Measurements from ENCODE around the gene SOD3. TPM values are rescaled to one million over a fixed set of nuclear protein-coding genes. Genes with fewer than 3 reads are reported as not detected.

The SOD3 gene, protein sequence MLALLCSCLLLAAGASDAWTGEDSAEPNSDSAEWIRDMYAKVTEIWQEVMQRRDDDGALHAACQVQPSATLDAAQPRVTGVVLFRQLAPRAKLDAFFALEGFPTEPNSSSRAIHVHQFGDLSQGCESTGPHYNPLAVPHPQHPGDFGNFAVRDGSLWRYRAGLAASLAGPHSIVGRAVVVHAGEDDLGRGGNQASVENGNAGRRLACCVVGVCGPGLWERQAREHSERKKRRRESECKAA
- not detected in 5 replicates for total RNA-seq (2022; extraction: Qiagen RNA extraction; ENCODE audit: low read depth)

DNA sequence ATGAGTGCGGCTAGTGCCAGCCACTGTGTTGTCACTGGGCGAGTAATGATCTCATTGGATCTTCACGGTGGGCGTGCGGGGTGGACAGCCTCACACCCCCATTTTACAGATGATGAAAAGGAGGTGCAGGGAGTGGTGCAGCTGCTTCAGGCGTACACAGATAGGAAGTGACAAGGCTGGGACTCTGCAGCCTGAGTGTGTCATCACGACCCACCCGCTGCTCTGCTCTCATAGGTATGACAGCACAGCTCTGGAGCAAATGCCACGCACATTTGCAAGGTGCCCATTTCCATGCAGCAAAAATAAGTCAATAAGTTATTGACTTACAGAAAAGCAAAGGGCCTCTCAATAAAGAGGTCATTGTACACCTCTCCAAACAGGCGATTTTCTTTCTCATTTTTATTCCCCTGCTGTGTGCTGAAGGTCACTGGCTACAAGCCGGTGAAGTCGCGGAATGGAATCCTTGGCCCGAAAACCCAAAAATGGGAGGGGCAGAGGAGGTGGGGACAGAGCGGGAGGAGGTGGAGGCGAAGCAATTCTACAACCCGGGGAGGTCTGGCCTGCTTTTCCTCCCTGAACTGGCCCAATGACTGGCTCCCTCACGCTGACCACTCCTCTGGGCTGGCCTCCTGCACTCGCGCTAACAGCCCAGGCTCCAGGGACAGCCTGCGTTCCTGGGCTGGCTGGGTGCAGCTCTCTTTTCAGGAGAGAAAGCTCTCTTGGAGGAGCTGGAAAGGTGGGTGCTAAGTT, at the start of gene SOD3:
TSS of gene SOD3 (plus strand) at position 658 of the 750 bp plus-strand sequence. CDS start 3,949 bp downstream, outside the sequence.

Other genes starting within 250 kb of the SOD3 start
- 104 to 122 TPM (median 109 TPM) in 5 replicates for gene DHX15, start 211.0 kb upstream of the SOD3 start, total RNA-seq (2022; extraction: Qiagen RNA extraction; ENCODE audit: low read depth)
- gene CCDC149, start 117.5 kb downstream of the SOD3 start, total RNA-seq (2022; extraction: Qiagen RNA extraction; ENCODE audit: low read depth): 1.8 to 2.6 TPM (median 2.2 TPM) in 5 replicates
- 0.09 to 0.32 TPM (median 0.20 TPM) in 5 replicates for gene LGI2, start 235.4 kb downstream of the SOD3 start, total RNA-seq (2022; extraction: Qiagen RNA extraction; ENCODE audit: low read depth)

Data from A549 treated with CpdA at 1 μM for 4 hours (cell line).